Measurements from ENCODE around the gene DNAJA2.

DNA sequence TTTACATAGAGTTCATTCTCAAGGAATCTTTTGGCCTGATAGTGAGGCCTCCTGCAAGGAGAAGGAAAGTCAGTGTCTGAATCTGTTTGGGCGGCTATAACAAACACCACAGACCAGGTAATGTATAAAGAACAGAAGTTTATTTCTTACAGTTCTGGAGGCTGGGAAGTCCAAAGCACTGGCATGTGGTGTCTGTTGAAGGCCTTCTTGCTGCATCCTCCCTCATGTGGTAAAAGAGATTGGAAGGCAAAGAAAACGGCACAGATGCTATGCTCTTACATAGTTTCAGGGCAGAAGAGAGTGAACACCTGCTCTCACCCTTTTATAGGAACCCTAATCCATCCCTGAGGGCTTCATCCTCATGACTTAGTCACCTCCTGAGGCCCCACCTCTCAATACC is 31.2 kb upstream of the DNAJA2 start:
- TF ChIP-seq CTCF (conservative IDR thresholded peaks at IDR 0.05; ENCODE audit: low read length): no peak
- TF ChIP-seq EZH2phosphoT487 (IDR thresholded peaks at IDR 0.05; ENCODE audit: borderline replicate concordance): no peak

Measured in Loucy (cell line).